Measurements from ENCODE around the gene FHOD3. TPM values are rescaled to one million over a fixed set of nuclear protein-coding genes. Genes with fewer than 3 reads are reported as not detected.

Gene FHOD3
- total RNA-seq, 1 donor from 2014 or later: 311 TPM

- DNase-seq (ENCODE audit: low spot score): no peak
- intact Hi-C loops (cut with DNase I): no loop called here
Observed at GRCh38 chr18:36580874-36581750, 283.6 kb downstream of the FHOD3 start.

DNA sequence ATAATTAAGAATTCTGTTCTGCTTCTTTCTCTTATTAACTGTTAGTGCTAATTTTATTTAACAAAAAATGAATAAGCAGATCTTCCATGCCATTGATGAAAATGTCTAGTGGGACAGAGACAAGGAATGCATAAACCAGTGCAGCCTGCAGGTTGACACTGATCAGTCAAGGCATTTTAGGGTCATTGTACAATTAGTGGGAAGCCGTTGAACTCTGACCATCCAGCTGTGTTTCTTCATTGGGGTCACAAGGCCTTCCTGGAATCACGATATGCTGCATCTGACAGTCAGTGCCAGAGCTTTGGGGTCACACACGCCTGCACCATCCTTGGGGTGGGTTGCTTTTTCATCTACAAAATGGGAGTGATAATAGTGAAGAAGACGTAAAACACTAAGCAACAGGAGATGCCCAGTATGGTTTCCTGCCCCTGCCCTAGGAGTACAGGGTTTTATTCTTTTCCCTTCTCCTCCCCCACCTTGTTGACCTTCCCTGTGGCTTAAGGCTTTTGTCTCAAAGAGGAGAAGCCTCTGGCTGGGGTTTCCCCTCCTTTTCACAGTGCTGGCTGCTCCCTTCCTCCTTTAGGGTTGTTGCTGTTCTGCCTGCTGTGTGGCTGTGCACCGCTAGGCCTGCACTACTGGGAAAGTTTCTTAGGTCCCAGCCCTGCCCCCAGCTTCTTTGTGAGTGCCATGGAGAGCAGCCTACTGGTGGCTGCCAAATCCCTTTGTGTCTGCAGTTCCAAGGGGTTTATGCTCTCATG, 285.7 kb downstream of the FHOD3 start:
- intact Hi-C loops (cut with DNase I): no loop called here
- DNase-seq (ENCODE audit: low spot score): no peak

- intact Hi-C loops (cut with DNase I): loop anchor here (5.0 kb wide), 1 partner anchor 72 kb away; no protein-coding TSS in a partner anchor
- no peak for DNase-seq (ENCODE audit: low spot score)
Observed at GRCh38 chr18:36589857-36590543, 292.5 kb downstream of the FHOD3 start.

- intact Hi-C loops (cut with DNase I): no loop called here
- no peak for DNase-seq (ENCODE audit: low spot score)
Observed at GRCh38 chr18:36590621-36591580, 293.4 kb downstream of the FHOD3 start.

GRCh38 chr18:36592282-36592681, 294.8 kb downstream of the FHOD3 start:
- no peak for DNase-seq (ENCODE audit: low spot score)
- intact Hi-C loops (cut with DNase I): no loop called here

DNA sequence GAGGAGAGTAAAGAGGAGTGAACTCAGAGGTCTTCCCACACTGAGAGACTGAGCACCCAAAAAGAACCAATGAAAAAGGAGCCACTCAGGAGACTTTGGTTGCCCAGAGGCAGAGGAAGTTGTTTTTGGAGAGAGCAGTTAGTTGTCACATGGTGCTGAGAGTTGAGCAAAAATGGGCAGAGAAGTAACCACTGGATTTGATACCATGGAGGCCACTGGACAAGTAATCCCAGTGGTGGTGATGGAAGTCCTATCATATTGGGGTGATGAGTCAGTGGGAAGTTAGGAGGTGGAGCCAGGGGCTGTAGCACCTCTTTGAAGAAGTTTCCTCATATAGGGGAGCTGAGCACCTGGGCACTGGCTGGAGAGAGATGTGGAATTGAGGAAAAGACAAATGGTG, 295.5 kb downstream of the FHOD3 start:
- DNase-seq (ENCODE audit: low spot score): no peak
- intact Hi-C loops (cut with DNase I): no loop called here

DNA sequence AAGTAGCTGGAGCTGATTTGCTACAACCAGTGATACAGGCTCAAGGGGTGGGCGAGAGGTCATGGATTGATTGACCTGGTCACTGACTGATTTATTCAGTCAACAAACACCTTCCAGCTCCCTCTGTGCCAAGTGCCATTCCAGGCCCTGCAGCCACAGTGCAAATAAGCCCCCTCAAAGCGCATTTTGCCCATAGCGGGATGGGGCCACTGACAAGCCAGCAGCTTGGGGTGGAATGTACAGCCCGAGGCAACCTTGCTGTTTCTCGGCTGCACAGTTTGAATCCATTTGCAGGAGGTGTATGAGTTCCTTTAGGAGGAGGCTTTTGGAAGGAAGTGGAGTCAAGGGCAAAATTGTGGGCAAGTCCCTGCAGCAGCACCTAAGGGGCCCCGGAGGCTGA, 296.1 kb downstream of the FHOD3 start:
- intact Hi-C loops (cut with DNase I): no loop called here

GRCh38 chr18:36594621-36595020, 297.1 kb downstream of the FHOD3 start:
- DNase-seq (ENCODE audit: low spot score): no peak
- intact Hi-C loops (cut with DNase I): no loop called here

More for the DNA sequence above, 296.1 kb downstream of the FHOD3 start:
- DNase-seq (ENCODE audit: low spot score): no peak

DNA sequence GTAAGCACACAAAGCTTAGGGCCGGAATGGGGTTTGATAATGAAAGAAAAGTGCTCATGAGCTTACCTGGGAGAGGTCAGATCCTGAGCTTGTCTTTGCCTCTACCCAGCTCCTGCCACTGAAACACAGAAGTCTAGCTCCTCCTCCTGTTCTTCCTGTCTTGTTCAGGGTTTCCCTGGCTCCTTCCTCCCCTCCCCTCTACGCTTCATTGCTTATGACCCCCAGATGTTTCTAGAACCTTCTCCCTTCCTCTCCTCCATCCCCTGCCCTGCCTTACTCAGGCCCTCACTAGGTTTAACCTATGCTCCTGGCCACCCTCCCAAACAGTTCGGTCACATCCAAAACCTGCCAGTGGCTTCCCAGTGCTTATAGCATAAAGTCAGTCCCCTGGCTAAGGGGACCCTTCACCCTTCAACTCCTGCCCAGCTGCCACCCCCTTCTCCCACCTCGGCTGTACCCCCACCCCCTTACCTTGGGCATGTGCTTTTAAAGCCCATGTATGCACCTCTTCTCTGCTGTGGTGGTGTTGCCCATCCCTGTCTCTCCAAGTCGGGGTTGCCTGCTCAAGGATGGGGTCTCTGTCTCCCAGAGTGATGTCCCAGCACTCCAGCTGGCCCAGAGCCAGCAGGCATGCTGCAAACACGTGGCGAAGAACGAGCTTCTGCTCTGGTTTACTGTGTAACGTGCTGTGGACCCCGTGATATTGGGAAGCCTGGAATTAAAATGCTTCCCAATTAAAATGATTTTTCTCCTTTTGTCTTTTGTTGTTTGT, 297.7 kb downstream of the FHOD3 start:
- intact Hi-C loops (cut with DNase I): no loop called here
- no peak for DNase-seq (ENCODE audit: low spot score)

GRCh38 chr18:36595818-36596215, 298.3 kb downstream of the FHOD3 start:
- intact Hi-C loops (cut with DNase I): no loop called here
- DNase-seq (ENCODE audit: low spot score): no peak

DNA sequence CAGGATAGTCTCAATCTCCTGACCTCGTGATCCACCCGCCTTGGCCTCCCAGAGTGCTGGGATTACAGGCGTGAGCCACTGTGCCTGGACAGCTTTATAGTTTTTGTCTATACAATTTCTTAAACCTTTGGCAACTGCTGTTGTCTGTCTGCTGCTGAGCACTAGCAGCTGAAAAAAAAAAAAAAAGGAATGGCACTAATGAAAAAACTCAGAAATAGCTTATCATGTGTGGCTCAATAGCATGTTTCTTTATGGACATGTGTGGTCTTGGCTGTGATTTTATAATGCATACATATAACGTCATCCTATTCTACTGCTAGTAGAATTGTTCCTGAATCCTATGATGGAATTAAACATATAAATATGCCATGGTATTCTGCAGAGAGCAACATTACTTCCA, 300.1 kb downstream of the FHOD3 start:
- intact Hi-C loops (cut with DNase I): no loop called here
- no peak for DNase-seq (ENCODE audit: low spot score)

DNA sequence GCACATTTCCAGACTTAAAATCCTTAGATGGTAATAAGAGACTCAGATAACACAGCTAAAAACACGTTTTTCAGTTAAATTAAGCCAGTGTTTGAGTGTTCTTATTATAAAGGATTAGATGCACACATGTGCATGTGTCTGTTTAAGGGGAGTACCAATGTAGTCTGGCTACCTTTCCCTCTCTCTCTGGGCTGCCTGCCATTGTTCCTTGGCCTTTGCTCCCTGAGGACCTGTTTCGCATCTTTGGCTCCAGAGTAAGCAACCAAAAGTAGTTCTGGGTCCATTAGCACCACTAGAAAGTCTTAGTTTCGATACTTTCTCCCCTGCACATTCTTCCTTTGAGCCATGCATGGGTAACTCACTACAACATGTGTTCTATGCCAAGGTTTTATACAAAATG, 303.0 kb downstream of the FHOD3 start:
- DNase-seq (ENCODE audit: low spot score): no peak
- intact Hi-C loops (cut with DNase I): no loop called here

DNA sequence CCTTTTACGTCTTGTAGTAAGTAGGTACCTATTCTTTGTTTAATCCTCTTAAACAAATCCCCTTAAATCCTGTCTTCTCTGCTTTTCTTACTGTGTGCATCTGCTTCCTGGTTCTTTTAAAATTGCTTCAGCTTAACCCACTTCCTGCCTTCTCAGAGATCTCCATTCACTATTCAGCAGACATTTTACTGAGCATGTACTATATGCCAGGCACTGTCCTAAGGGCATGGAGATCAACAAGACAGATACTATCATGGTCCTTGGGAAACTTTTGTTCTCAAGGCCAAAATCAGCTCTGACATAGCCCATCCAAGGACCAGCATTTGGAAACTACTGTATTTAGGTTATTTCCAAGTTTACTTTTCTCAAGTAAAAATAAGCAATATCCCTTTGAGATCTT, 303.8 kb downstream of the FHOD3 start:
- intact Hi-C loops (cut with DNase I): no loop called here
- no peak for DNase-seq (ENCODE audit: low spot score)

DNA sequence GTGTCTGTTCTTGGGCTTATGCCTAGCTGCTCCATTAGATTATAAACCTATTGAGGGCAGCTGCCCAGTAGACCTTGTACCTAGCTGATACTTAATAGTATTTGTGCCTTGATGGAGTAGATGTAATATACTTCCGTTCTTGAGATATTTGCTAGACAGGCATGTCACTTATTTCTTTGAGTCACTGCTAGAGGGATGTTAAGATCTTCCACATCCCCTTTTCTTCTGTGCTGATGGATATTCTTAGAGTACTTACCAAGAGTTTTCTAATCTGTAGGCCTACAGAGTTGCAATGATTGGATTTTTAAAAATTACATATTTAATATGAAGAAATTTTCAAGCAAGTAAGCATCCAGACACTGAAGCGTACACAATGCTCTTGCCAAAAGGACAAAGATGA, 304.6 kb downstream of the FHOD3 start:
- intact Hi-C loops (cut with DNase I): no loop called here
- no peak for DNase-seq (ENCODE audit: low spot score)

DNA sequence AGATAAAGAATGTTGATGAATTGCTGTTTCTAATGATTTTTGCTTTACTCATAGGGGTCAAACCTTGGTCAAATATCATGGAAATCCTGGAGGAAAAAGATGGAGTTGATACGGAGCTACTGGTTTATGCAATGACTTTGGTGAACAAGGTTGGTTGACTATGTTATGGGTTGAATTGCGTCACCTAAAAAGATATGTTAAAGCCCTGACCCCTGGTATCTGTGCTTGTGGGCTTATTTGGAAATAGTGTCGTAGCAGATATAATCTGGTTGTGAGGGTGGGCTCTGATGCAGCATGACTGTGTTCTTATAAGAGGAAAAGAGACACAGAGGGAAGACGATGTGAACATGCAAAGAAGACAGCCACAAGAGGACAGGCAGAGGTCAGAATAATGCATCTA, 305.1 kb downstream of the FHOD3 start:
- intact Hi-C loops (cut with DNase I): no loop called here
- DNase-seq (ENCODE audit: low spot score): no peak

- intact Hi-C loops (cut with DNase I): no loop called here
- no peak for DNase-seq (ENCODE audit: low spot score)
Observed at GRCh38 chr18:36608107-36608506, 310.6 kb downstream of the FHOD3 start.

DNA sequence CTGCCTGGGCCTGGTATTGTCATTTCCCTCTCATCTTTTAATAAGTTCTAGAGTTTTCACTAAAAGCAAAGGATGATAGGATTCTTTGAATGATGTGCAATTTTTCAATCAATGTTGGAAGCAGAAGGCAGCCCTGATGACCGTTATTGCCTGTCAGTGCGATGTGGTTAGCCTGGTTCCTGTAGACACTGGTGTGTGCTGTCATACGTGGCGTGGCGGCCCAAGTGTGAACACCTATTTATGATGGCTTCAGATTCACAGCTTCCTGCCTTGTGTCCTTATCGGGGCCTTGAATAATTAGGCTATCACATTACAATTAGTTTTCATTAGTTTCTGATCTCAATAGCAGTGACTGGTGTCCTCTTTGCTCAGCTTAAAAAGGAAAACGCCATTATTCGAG, 312.7 kb downstream of the FHOD3 start:
- DNase-seq (ENCODE audit: low spot score): no peak
- intact Hi-C loops (cut with DNase I): no loop called here

GRCh38 chr18:36610661-36611060, 313.1 kb downstream of the FHOD3 start:
- intact Hi-C loops (cut with DNase I): no loop called here

DNA sequence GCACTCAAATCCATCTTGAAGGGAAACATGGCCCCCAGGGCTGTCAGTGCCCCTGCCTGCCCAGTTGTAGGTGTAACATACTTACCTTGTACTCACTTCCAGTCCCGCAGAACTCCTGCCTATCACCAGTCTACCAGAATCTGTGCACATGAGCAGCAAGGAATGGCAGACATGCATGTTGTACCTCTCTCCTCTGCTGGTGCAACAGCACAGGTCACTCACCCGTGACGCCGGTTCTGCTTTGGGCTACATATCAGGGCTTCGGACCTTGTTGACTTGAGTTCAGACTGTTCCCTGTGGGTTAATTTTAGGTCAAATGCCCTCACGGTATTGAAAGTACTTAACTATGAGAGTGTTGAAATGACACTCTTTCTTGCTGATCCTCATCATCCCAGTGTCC, 315.6 kb downstream of the FHOD3 start:
- DNase-seq (ENCODE audit: low spot score): no peak
- intact Hi-C loops (cut with DNase I): no loop called here

More at GRCh38 chr18:36610661-36611060, 313.1 kb downstream of the FHOD3 start:
- no peak for DNase-seq (ENCODE audit: low spot score)

Measured in cardiac septum (tissue), 1 donor.